Stimulated activated CD8-positive, alpha-beta memory T cell treated with anti-CD3 and anti-CD28 coated beads, Interleukin-4, amount 100 ng/mL, for 1 hour (primary cell): Measurements from ENCODE around the gene SUFU.

ENCODE experiments used
- DNase-seq, 2 donors: peaks; one replicate each; pipeline ENCODE4 v3.0.0-alpha.2; 2020; ENCODE audit warnings: low read depth in 2 of 2, low spot score in 1 of 2

Gene SUFU

DNA sequence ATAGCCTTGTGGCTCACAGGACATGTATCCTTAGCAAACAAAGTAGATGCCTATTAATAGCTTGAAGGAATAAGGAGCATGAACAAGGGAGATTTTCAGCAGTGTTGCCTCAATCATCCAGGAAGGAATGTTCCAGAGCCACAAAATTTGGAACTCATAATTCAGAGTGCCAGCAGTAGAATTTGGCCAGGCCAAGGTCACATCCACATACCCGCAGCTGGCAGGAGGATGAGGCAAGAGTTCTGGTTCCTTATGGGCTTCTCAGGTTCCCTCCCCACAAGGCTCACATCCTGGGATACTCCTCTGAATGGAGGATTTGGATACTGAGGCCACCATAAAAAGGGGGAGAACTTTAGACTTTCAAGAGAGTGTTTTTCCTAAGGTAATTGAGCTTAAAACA, 45.8 kb downstream of the SUFU start:
- DNase-seq: no peak

DNA sequence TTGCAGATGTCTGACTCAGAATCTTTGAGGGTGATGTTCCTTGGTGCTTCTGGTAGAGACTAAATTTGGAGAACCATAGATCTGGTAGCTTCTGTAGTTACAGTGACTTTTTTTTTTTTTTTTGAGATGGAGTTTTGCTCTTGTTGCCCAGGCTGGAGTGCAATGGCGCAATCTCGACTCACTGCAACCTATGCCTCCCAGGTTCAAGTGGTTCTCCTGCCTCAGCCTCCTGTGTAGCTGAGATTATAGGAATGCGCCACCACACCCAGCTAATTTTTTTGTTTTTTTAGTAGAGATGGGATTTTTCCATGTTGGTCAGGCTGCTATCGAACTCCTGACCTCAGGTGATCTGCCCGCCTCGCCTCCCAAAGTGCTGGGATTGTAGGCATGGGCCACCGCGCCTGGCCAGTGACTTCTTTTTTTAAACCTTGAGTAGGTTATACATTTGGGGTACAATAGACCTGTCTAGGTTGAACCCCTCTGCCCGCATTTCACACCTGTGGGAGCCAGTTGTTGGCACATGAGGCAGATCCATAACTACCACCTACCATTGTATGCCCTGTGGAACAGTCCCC, 47.0 kb downstream of the SUFU start:
- DNase-seq: no peak

DNA sequence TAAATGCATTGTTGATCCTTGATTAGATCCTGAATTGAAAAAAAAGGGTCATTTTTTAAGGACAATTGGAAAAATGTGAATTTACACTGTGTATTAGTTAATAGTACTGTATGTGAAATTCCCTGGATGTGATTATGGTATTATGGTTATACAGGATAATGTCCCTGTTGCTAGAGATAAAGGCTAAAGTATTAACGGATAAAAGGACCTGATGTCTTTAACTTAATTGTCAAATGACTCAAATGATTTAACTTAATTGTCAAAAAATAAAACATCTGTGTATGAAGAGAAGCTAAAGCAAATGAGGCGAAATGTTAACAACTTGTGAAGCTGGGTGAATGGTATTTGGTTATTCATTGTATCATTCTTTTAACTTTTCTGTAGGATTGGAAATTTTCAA, 48.8 kb downstream of the SUFU start:
- no peak for DNase-seq

DNA sequence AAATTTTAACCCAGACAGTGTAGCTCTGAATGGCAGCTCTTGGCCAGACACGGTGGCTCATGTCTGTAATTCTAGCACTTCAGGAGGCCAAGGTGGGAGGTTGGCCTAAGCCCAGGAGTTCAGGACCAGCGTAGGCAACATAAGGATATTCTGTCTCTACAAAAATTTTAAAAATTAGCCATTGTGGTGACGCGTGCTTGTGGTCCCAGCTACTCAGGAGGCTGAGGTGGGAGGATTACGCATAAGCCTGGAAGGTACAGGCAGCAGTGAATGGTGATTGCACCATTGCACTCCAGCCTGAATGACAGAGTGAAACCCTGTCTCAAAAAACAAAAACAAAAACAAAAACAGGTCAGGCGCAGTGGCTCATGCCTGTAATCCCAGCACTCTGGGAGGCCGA, 50.0 kb downstream of the SUFU start:
- no peak for DNase-seq

DNA sequence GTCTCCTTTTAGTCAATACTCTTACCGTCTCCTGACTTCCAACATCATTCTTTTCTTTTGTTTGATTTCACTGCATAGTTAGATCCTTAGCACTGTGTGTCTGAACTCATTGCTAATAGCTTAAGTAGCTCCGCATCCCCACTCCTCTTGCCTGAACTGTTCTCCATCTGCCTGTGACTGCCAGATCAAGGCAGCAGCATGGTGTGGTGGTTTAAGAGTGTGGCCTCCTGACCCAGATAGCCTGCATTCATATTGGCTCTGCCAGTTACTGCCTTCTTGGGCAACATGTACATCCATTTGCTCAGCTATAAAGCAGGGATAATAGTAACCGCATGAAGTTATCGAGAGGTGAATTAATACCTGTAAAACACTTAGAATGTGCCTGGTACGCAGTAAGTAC, 50.8 kb downstream of the SUFU start:
- DNase-seq: no peak

DNA sequence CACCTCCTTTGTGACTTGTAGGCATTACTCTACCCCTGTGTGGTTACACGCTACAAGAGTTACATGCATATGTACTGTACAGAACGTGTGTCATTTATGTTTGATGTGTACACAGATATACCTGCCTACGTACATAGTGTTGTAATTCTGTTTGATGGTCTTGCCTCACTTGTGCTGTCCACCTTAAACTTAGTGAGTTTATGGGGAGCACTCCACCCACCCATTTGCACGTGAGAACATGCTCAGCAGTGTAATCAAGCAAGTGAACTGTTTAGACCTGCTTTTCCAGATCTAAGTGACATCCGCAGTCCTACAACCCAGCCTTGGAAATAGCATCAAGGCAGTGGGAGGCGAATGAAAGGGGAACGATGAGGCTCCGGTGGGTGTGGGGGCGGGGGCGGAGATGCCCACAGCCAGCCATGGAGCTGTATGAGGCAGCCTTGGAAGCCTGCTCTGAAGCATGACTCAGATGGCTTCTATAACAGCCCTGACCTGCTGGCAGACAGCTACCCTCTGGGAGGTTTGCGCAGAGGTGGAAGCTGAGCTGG, 52.1 kb downstream of the SUFU start:
- DNase-seq: no peak

DNA sequence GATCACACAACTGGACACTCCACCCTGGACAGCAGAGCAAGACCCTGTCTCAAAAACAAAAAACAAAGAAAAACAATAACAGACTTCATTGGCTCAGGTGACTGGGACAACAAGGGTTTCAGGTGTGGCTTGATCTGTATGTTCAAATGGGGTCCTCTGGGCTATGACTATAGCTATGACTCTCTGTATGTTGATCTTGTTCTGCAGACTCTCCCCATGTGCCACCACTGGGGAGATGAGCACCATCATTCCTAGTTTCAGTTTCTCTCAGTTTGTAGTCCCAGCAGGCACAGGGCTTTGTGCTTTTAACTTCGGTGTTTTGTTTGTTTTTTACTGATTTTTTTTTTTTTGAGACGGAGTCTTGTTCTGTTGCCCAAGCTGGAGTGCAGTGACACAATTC, 53.8 kb downstream of the SUFU start:
- DNase-seq: no peak

DNA sequence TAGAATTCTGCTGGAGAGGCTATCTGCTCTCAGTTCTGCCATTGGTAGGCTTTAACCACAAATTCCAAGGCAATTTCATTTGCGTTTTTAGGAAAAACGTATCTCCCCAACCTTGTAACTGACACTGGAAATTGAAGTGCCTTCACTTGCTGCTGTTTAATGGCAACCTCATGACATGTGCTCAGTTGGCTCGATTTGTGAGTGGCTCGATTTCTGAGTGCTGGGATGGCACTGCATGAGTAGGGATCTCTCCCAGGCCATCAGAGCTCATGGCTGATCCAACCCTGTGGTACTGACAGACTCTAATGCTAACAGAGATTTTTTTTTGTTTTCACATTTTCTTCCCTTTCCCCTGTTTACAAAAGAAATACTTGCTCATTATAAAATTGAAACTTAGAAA, 56.0 kb downstream of the SUFU start:
- no peak for DNase-seq

DNA sequence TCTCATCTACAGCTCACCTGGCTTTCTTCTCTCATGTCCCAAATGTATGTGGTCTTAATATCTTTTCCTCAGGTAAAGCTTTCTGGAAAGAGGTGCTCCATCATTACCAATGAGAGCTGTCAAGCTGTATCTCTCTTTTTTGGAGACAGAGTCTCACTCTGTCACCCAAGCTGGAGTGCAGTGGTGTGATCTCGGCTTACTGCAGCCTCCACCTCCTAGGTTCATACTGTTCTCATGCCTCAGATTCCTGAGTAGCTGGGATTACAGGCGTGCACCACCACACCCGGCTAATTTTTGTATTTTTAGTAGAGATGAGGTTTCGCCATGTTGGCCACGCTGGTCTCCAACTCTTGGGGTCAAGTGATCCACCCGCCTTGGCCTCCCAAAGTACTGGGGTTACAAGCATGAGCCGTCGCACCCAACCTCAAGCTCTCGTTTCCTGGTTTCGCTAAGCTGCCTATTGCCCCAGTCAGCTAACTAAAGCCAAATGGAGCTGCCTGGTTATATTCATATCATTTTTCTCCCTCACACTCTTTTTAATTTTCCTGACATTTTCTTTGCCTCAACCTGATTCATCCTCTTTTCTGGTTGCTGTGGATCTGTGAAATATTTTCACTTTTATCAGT, 60.5 kb downstream of the SUFU start:
- no peak for DNase-seq

DNA sequence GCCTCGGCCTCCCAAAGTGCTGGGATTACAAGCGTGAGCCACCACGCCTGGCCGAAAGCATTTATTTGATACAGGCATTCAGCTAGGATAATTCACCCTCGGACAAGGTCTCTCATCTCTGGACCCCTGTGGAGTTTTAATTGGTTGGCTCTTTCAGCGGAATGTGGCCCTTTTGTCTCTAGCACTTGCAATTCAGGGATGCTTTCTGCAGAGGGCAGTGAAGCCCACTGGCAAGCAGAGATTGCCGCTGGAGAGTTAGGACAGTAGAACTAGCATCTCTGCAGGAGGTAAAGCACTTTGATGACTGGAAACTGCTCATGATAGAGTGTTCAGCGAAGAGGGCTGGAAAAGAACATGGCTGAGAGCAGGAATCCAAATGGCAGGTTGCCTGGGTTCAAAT, 62.0 kb downstream of the SUFU start:
- no peak for DNase-seq

DNA sequence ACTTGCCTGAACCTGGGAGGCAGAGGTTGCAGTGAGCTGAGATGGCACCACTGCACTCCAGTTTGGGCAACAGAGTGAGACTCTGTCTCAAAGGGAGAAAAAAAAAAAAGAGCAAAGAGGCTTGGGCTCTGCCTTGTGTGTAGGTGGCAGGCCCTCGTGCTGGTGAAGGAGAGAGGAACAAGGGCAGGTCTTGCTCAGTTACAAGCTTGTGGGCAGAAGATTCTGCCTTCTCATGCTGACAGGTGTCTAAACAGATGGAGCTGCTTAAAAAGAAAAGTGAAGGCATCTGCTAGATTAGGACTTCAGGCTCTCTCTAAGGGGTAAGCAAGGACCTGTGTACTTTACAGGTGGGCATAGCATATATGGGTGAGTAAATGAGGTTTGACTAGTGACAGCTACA, 75.0 kb downstream of the SUFU start:
- no peak for DNase-seq

DNA sequence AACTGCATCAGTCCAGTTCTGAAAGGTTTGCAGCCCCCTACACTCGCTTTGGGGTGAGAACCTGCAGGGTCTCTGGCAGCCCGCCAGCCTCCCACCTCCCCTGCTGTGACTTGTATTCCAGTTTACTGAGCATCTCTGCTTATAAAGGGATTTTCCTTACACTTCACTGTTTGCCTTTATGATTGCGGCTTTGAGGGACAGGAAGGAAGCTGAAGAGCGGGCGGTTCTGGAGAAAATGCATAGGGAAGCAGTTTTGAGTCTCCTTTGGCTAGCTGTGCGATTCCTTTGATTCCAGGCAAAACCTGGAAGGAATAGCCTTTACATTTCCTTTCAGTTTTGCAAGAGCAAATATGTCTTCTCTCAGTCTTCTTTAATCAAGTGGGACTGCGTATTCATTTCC, 75.6 kb downstream of the SUFU start:
- DNase-seq: no peak

DNA sequence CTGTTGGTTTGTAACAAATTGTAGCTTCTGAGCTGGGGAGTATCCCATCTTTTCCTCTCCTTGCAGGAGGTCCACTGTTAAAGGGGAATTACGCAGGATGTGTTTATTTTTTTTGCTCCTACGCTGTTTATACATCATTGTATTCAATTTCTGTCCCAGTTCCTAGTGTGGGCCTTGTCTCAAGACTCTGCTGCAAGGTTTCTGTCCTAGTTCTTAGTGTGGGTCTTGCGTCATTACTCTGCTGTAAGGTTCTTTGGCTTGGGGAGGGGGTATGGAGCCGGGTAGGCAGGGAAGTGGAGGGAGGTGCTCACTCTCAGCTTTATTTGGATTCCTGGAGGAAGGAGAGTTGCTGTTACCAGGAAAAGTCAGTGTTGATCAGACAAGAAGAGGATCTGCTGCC, 76.5 kb downstream of the SUFU start:
- DNase-seq: no peak

DNA sequence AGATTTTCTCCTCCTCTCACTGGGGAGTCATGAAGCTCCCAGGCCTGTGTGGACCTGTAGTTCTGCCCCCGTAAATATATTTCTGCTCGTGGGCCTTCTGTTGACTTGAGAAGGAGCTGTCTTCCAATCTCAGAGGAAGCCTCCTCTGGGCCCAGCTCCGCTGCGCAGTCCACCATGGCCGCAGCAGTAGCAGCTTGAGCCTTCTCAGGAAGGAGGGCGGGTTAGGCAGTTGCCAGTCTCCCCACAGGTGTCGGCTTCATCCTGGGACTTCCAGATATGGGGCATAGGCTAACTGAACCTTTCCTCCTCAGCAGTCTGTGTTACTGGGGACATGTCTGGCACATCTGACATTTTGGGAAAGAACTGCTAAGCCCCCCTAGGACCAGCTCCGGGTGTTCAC, 77.6 kb downstream of the SUFU start:
- no peak for DNase-seq

DNA sequence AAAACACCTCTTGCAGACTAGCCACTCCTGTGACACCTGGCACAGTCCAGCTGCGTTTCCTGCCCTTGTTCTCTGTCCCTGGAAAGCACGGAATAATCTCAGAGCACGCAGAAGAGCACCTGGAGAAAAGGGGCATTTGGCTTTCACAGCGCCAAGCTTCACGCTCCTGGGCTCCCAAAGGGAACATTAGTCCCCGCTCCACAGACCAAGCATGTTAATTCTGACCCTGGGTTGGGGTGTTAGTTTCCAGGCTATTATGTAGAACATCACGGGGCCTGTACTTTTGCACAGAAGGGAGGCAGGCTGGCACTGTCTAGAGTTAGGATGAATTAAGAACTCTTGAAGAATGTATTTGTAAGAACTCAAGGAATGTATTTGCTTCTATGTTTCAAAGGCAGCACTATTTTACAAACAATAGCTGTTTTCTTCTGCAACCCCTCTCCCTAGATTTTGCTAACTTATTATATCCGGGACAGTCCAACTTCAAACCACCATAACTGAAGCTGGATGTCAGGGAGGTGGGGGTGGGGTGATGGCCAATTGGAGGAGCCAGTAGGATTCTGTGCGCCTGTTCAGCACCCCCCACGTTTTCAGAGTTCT, 78.3 kb downstream of the SUFU start:
- DNase-seq: no peak

DNA sequence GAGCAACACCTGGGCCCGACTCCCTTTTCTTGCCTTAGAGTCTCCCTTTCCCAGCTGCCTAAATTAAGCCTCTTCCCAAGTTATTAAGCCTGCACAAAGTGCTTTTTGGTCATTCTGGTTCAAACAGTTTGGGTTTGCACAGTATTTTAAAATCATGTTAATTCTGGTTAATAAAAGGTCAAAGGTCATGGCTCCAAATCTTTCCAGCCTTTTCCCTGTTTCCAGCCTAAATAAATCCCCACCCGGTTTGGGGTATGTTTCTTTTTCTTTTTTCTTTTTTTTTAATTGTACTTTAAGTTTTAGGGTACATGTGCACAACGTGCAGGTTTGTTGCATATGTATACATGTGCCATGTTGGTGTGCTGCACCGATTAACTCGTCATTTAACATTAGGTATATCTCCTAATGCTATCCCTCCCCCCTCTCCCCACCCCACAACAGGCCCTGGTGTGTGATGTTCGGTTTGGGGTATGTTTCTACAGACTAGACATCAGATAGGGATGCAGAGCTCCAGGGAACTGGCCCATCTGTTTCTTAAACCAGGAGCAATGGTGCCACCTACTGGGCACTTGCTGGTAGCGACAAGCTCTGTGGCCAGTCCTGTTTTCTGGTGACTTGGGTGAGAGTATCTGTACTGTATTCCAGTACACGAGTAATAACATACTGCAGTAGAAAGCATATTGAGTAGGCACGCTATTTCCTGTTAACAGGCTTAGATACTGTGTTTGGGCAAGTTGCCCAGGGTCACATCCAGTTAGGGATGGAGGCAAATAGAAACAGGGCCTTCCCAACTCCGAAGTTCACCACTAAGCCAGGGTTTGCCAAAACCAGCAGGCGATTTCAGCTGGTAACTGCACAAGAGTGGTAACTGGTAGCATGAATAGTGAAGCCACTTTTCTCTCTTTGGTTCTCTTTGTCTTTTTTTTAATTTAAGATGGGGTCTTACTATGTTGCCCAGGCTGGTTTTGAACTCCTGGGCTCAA, 80.0 kb downstream of the SUFU start:
- DNase-seq: peak; percentile 47 to 67

DNA sequence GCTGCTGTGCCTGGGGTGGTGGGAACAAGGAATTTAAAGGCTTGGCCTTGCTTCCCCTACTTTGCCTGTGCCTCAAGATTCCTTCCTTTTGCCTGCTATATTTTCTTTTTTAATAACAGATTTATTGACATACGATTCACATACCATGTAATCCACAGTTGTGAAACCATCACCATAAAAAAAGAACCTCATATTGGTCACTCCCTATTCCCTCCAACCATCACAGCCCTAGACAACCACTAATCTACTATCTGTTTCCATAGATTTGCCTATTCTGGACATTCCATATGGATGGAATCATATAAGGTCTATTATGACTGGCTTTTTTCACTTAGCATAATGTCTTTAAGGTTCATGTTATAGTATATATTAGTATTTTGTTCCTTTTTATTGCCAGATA, 81.3 kb downstream of the SUFU start:
- no peak for DNase-seq

DNA sequence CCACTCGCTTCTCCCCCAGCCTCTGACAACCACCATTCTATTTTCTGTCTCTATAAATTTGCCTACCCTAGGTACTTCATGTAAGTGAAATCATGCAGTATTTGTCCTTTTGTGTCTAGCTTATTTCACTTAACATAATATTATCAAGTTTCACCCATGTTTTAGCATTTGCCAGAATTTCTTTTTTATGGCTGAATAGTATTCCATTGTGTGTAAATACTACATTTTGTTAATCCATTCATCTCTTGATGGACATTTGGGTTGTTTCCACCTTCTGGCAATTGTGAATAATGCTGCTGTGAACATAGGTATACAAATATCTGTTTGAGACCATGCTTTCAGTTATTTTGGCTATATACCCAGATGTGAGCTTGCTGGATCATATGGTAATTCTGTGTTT, 83.1 kb downstream of the SUFU start:
- no peak for DNase-seq

DNA sequence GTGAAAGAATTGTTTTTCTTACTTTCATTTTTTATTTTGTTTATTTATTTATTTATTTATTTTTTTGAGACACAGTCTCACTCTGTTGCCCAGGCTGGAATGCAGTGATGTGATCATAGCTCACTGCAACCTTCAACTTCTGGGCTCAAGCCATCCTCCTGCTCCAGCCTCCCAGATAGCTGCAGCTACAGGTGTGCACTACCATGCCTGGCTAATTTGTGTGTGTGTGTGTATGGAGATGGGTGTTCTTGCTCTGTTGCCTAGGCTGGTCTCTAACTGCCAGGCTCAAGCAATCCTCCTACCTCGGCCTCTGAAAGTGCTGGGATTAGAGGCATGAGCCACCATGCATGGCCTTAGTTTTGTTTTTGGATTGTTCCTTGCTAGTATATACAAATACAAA, 85.1 kb downstream of the SUFU start:
- no peak for DNase-seq

DNA sequence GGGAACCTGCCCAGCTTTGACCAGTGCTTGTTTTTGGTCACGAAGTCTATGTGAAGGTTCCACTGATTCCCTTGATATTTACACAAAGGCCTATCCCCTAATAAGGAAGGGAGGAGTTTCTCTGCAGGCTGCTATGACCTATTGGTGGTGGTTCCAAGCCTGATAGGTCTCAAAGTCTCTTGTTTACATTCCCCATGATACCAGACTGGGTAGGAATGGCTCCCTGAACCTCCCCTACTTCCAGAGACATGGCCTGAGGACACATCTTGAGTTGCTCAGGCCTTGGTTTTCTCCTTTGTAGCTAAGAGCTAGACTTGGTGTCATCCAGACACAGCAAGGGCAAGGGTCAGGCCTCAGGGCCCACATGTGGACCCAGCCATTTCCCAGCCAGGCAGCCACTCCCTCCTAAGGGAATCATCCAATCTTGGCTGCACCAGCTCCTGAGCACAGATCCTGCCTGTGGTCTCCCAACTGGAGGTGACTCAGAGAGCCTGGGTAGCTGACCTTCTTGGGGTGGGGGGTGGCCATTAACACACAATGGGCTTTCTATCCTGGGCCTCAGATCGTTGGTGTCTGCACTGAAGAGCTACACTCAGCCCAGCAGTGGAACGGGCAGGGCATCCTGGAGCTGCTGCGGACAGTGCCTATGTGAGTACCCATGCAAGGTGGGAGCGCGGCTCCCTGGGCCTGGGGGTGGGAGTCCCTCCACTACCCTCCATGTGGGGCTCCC, 89.5 kb downstream of the SUFU start:
- DNase-seq: no peak

DNA sequence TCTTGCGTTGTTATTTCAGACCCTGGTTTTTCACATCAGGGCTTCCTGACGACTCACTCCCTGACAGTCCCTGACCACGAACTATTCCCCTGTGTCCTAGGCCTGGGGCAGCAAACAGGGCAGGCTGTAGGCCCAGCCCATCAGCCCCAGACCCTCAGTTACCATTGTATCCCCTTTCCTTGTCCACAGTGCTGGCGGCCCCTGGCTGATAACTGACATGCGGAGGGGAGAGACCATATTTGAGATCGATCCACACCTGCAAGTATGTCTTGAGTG, 90.0 kb downstream of the SUFU start:
- no peak for DNase-seq
